GM18909 (cell line): ENCODE data around the gene NARF.
"Not testable (repeated sequence)": the region's sequence is repeated elsewhere in the genome, so short reads cannot be mapped to it uniquely, and the experiment has no call there.

Experiments used
- ATAC-seq: cut with Tn5 transposase; IDR thresholded peaks from one replicate; pipeline ENCODE4 v1.9.1; 2021; ENCODE audit warnings: mild to moderate bottlenecking; ENCODE audit not compliant: unreplicated experiment, poor library complexity

The NARF gene

DNA sequence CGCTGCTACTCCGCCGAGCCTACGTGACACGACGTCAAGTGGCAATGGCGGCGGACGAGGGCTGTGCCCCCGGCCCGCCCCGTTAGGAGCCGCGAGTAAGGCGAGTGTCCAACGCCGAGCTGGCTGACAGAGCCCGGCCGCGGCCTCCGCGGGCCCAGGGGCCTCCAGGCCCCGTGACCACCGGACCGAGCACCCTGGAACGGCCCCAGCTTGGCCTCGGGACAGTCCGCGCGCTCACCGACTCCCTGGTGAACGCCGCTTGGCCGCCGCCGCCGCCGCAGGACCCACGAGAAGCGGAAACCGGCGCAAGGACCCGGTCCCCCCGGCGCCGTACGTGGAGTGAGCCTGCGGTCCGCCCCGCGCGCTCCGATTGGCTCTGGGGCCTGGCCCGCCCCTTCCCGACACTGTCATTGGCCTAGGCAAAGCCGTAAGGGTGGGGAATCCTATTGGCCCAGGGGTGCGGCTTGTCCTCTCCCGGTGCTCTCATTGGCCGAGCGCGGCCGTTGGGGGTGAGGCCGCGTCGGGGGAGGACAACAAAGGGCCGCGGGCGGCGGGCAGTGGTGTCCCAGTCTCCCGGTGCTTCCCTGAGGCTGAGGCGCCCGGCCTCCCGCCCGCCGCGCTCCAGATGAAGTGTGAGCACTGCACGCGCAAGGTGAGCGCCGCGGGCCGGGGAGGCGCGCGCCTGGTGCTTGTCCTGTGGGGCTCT is at the start of gene NARF:
NARF (plus strand) TSS at position 563 of the 706 bp plus-strand sequence; CDS start at position 626, 63 bp downstream.
- peak; percentile 93 for ATAC-seq

DNA sequence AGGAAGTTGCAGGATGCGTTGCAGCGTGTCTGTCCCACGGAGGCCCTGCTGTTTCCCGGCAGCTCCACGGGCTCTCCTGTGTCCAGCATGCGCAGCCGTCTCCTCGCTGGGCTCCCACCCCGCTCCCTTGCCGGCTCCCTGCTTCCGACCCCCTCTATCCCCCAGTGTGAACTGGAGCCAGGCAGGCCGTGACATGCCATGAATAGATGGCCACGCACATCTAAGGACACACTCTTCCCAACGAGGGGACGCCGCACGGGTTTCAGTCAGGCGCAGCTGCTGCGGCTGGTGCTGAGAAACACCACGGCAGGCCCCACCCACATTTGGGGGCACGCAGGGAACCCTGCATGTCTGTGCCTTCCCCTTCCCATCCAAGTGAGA is 49.6 kb upstream of the NARF start:
- ATAC-seq, result no peak

DNA sequence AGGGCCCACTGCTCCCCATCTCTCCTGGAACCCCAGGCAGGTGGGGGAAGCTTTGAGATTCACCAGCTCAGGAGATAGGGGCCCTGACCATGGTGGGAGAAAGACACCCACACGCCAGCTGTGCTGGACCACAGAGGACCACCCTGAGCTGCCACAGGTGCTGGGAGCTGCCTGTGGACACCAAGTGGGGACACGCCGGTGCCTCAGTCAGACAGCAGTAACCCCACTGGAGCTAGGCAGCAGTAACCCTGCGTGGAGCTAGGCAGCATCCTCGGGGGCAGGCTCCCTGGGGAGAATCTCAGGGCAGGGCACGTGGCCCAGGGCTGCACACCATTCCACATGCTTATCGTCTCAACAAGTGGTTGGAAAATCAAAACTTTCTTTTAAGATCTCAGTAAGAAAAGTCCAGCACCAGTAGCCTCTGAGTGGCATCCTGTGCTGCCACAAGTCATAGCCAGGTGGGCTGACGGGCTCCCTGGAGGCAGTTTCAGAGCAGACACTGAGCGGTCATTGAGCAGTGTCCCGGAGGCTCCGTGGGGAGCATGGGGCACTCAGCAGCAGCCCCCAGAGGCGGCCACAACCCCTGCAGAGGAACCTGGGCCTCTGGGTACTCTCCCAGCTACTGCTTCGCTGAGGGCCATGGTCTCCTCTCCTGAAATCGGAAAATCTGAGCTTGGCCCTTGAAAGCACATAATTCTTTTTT is 48.4 kb upstream of the NARF start:
- ATAC-seq, result no peak

DNA sequence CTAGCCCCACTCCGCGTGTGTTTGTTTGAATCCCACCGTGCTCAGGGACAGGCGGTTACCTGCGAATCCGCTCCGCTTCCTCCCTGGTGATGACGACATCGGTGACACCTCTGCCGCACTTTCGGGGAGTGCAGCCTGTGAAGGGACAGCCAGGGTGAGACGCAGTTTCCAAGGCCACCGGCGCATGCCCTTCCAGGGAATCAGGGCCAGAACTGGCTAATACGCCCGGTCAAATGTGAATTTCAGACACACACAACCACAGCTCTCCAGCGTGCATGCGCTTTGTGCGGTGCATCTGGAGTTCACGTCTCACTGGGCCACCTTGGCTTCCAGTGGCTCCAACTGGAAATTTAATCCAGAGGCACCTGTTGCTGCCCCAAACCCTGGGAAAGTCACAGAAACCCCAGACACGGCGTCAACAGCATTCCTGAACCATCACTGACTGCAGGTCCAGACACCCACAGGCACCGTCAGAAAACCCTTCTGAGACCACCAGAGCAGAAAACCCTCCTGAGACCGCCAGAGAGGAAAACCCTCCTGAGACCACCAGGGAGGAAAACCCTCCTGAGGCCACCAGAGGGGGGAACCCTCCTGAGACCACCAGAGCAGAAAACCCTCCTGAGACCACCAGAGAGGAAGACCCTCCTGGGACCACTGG is 47.0 kb upstream of the NARF start:
- ATAC-seq, result no peak

DNA sequence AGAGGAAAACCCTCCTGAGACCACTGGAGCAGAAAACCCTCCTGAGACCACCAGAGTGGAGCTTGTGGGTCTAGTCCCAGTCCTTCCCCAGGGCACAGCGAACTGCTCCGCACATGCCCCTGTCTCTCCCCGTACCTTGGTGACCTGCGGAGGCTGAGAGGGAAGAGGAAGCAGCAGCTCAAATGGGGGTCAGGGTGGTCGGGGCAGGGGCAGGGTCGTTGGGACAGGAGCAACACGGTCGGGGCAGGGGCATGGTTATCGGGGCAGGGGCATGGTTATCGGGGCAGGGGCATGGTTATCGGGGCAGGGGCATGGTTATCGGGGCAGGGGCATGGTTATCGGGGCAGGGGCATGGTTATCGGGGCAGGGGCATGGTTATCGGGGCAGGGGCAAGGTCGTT is 46.5 kb upstream of the NARF start:
- not testable (repeated sequence) for ATAC-seq

DNA sequence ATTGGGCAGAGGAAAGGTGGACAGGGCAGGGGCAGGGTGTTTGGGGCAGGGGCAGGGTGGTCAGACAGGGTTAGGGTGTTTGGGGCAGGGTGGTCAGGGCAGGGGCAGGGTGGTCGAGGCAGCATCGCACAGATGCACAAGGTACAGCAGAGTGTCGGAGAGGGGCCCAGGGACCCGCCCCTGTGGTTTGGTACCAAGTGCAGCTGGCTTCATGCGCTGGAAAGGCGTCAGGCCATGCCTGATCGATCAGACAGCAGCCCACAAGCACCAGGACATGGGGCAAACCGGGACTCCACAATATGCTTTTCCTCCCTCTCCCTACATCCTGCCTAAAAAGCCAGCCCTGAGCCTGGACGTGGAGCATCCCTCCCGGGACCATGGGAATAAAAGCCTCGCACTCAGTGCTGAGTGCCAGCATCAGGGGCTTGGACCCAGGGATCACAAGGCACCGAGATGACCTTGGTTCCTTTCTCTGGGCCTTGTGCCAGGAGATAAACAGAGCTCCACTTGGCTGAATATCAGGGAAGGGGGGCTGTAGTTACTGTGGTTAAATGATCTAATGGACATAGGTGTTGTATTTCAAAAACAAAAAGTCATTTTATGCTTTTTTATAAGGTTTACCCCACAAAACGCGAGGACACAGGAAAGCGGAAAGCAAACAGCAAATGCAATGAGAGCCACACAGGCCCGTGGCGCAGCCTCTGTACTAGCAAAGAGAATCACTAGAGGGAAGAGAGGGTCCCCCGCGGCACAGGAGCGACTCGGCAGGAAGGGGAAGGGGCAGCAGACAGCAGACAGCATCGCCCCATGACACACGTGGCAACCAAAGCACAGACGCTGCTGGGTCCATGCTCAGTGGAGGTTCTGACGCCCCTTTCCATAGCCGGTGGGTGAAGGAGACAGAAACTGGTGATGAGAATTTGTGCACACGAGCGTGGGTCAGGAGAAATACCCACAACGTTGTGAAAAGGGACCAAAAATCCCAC is 45.7 kb upstream of the NARF start:
- no peak for ATAC-seq

DNA sequence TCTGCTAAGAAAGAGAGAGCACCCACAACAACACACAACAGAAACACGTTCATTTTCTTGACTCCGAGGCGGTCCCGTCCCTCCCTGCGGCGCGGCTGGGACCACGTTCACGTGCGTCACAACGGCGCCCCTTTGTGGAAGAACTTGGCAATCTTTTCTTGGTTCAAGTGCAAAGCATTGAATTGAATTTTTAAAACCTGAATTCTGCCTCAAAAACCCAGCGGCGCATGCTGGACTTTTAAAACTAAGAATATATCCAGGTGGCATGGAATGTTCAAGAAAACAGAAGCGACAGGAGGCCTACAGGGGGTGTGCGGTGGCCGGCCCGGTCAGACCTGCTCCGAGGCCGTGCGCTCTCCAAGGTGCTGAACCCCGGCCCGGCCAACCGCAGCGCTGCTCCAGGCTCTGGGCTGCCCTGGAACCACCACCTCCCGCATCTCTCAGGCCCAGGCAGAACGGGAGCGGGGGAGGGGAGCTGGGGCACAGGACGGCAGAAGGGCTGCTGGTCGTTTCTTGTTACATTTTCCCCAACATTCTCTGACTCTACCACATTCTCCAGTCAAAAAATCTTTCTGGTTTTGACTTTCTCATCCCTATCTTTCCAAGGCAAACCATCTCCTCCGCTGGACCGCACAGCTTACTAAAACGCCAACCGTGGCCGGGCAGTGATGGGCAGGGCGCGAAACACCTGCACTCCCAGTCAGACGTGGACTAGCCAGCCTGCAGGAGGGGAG is 43.8 kb upstream of the NARF start:
- ATAC-seq, result no peak

DNA sequence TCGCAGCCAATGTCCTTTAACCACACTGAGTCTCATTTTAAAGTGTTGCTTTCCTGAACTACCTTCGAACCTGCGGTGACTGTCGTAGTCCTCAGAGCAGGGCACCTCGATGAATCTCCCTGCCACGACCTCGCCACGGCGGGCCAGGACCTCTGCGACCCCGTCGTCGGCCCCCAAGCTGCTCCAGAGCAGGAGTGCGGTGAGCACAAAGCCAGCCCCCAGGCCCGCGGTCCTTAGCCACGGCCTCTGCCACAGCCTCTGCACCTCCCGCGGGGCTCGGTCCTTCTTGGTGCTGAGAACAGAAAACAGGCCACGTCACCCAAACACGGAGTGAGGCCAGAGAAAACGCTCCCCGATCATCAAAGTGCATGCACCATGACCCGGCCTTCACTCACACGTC is 43.2 kb upstream of the NARF start:
- no peak for ATAC-seq

DNA sequence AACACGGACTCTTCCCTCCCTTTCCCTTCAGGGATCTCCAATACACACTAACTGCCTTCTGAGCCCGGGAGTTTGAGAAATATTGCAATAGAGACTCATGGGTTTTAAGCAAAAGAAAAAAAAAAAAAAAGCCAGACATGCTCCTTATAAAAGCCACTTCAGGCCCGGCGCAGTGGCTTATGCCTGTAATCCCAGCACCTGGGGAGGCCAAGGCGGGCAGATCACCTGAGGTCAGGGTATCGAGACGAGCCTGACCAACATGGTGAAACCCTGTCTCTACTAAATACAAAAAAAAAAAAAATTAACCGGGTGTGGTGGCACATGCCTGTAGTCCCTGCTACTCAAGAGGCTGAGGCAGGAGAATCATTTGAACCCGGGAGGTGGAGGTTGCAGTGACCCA is 42.8 kb upstream of the NARF start:
- no peak for ATAC-seq

DNA sequence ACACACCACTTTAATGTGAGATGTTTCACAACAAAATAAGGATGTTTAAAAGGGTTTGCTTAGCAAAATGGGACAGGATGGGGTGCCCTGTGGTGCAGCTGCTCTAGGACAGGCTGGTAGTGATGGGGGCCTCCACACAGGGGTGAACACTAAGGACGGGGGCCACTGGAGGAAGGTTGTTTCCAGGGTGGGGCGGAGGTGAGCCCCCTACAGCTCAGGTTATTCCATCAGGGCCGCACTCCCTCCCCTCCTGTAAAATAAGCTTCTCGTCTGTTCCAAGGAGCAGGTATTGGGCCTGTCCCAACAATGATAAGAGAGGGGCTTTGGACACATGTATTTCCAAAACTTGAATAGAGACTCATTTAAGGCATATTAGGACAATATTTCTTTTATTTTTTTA is 42.3 kb upstream of the NARF start:
- ATAC-seq, result no peak

DNA sequence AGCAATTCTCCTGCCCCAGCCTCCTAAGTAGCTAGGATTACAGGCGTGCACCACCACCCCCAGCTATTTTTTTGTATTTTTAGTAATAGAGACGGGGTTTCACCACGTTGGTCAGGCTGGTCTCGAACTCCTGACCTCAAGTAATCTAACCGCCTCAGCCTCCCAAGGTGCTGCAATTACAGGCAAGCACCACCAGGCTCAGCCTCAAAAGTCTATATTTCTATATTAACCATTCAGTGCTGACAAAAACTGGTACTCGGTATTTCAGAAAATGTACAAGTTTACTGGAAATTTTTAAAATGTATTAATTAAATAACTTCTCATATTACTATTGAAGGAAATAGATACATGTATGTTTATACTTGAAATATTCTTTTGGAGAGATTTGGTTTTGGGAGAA is 41.8 kb upstream of the NARF start:
- no peak for ATAC-seq

DNA sequence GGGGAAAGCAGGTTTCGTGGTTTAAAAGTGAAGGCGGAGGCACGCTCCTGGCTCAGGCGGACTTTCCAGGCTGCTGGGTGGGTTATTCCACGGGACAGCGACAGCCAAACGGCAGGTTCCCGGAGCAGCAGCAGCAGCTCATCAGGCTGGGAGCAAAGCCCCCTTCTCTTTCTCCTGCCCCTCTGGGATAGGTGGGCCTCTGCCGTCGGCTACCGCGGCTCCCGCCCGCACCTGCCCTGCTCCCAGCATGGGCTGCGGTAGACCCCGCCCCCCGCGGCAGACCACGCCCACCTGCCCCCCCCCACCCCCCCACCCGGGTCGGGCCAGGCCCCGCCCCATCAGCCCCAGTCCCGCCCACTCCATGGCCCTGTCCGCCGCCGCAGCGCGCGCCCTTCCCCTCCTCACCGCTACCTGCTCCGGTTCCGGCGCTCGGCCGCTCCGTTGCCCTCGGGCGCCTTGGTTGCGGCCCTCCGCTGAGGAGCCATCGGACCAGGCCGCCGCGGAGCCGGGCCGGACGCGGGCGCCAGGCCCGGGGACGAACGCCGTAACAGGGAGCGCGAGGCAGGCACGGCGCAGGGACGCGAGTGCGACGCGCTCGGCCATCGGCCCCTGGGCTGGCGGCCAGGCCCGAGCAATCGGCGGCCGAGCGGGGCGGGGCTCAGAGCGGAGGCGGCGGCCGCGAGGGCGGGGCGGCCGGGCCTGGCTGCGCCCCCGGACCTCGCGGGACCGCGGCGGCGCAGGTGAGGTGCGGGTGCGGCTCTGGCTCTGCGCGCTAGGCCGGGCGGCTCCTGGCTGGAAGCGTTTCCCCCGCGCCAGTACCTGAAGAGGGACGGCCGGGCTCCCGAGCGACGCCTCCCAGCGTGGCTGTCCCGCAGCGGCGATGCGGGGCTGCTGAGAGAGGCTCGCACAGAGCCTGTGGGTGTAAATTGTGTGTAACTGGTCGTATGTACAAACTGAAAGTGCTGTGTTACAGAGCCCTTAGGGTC is 40.2 kb upstream of the NARF start, which contains the start of the genes HEXD and OGFOD3:
HEXD (plus strand) TSS at position 347 of the 986 bp plus-strand sequence. CDS start 1,453 bp downstream, outside the sequence.
OGFOD3 (minus strand) TSS at position 586 of the 986 bp plus-strand sequence; CDS start at position 485, 101 bp downstream.
- ATAC-seq, result peak; percentile 86

DNA sequence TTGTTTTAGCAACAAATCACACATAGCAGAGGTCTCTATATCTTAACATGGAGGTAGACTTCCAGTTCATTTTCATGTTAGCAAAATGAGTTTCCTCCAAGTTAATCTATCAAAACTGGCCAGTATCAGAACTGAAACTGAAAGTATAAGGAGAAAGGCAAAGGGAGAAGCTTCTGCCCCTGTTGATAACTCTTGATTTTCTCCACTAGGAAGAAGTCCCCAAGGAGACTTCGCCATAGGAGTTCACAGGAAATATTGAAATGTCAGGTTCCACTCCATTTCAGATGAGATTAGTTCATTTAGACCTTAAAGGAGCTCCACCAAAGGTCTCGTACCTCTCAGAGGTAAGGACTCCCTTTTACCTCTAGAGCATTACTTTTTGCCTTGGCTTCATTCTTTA is 39.0 kb upstream of the NARF start:
- no peak for ATAC-seq

DNA sequence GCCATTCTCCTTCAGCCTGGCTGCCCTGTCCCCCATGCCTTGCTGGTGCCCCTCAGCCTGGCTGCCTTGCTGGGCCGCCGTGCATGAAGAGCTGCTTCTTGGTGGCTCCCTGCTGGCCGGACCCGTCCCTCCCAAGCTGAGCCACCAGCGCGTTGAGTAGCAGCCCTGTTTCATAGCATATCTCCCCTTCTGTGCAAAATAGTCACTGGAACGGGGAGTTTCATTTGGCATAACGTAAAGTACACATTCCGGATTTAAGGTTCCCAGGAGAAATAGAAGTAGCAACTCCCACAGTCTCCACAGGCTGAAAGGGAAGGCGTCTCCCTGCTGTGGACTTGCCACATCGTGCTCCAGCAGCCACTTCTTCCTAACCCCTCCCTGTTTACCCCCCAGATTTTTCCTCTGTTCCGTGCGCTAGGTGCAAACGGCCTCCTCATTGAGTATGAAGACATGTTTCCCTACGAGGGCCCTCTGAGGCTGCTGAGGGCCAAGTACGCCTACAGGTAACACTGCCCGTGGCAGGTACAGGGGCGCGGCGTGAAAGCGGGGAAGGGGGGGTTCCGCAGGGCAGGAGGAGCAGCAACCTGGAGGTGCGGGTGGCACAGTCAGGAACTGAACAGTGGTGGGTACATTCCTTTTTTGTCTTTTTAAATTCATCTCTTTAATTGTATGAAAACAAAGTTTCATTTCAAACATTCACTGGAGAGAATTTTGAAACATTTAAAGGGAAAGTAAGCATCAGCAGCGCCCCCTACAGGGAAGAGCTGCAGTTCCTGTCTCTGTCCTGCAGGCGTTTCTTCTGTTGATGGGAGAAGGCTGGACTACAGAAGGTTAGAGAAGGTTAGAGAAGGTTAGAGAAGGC is 34.3 kb upstream of the NARF start:
- ATAC-seq, result no peak

DNA sequence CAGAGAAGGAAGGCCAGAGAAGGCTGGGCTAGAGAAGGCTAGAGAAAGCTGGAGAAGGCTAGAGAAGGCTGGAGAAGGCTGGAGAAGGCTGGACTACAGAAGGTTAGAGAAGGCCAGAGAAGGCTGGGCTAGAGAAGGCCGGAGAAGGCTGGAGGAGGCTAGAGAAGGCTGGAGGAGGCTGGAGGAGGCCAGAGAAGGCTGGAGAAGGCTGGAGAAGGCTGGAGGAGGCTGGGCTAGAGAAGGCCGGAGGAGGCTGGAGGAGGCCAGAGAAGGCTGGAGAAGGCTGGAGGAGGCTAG is 33.7 kb upstream of the NARF start:
- ATAC-seq, result no peak

DNA sequence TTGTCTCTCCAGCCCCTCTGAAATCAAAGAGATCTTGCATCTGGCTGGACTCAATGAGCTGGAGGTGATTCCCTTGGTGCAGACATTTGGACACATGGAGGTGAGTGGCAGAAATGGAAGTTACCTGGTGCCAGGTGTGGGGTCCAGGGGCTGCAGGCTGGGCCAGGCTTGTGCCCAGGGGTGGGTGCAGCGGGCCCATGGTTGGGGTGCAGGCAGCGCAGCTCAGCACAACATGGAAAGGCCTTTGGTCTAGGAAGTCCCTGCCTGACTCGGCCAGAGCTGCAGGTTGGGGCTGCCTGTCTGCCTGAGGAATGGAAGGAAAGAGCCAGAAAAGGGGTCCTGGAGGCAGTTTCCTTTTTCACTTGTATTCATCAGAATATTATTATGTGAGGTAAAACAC is 30.0 kb upstream of the NARF start:
- ATAC-seq, result no peak

DNA sequence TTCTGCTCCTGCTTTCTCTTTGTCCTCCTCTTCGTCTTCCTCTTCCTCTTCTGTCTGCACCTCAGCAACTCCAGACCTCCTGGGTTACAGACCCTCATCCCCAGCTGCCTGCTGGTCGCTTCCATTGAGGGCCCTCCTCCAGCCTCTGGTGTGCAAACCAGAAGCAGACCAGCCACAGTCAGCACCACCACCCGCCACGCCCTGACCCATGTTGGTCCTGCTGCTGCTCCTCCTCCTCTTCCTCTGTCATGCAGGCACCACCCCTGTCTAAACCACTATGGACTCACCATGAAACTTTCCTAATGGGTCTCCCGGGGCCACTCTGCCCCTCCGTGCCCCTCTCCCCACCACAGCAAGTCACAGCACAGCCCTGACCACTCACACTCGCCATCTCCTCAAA is 28.7 kb upstream of the NARF start:
- ATAC-seq, result no peak

DNA sequence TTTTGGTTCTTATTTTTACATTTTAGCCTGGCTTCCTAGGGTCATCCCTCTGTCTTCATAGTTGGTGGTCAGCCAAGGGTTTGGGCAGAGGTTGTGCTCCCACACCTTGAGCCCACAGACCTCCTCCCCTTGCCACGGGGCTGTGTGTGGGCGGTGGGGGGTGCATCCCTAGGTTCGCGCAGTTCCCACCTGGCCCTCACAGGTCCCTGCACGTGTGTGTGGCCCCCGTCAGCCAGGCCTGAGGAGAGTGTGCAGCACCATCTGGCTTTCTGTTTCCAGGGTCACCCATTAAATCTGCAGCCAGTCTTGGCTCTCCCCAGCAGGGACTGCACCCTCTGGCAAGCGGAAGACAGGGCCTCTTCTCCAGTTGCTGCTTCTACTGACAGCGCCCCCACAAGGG is 26.5 kb upstream of the NARF start:
- no peak for ATAC-seq
